Smooth muscle cell (in vitro differentiated cells): Measurements from ENCODE around the gene P2RX2. TPM values are rescaled to one million over a fixed set of nuclear protein-coding genes. Genes with fewer than 3 reads are reported as not detected.

ENCODE experiments used
- DNase-seq: peaks from one replicate; lab custom pipeline; 2025; ENCODE audit not compliant: unreplicated experiment; lab: John Stamatoyannopoulos, UW
- H2AFZ ChIP-seq: fragments of 200-600 bp; sonication (generic); 2 replicates; pipeline ENCODE4 v1.6.0; 2016; ENCODE audit warnings: antibody characterized with exemption, low read depth, mild to moderate bottlenecking
- H3F3A ChIP-seq: fragments of 200-600 bp; sonication (generic); 2 replicates; pipeline ENCODE4 v1.6.0; 2017; ENCODE audit warnings: antibody characterized with exemption, low read depth
- H3K27ac ChIP-seq: fragments of 200-600 bp; sonication (generic); 2 replicates; pipeline ENCODE4 v1.5.1; 2016; ENCODE audit warnings: low read depth, mild to moderate bottlenecking
- H3K27me3 ChIP-seq: fragments of 200-600 bp; sonication (generic); 2 replicates; pipeline ENCODE4 v1.6.1; 2016; ENCODE audit warnings: low read depth, mild to moderate bottlenecking
- H3K36me3 ChIP-seq: fragments of 200-600 bp; sonication (generic); 2 replicates; pipeline ENCODE4 v1.5.1; 2016; ENCODE audit warnings: low read depth
- H3K4me1 ChIP-seq: fragments of 200-600 bp; sonication (generic); 2 replicates; pipeline ENCODE4 v1.5.1; 2016; ENCODE audit warnings: low read depth
- H3K4me2 ChIP-seq: fragments of 200-600 bp; sonication (generic); 2 replicates; pipeline ENCODE4 v1.6.0; 2016; ENCODE audit warnings: mild to moderate bottlenecking
- H3K4me3 ChIP-seq: fragments of 200-600 bp; sonication (generic); 2 replicates; pipeline ENCODE4 v1.5.1; 2016; ENCODE audit warnings: mild to moderate bottlenecking
- H3K79me2 ChIP-seq: fragments of 200-600 bp; sonication (generic); 2 replicates; pipeline ENCODE4 v1.6.0; 2016; ENCODE audit warnings: low read depth, mild to moderate bottlenecking
- H3K9ac ChIP-seq: fragments of 200-600 bp; sonication (generic); 2 replicates; pipeline ENCODE4 v1.6.0; 2016; ENCODE audit warnings: low read depth
- H3K9me3 ChIP-seq: fragments of 200-600 bp; sonication (generic); replicated peaks from 2 replicates; pipeline ENCODE4 v1.5.1; 2016; ENCODE audit warnings: low read depth
- H4K20me1 ChIP-seq: fragments of 200-600 bp; sonication (generic); 2 replicates; pipeline ENCODE4 v1.6.0; 2016; ENCODE audit warnings: low read depth
- CTCF ChIP-seq: fragments of 200-600 bp; sonication (generic); IDR thresholded peaks from 2 replicates; pipeline ENCODE4 v1.5.1; 2017; ENCODE audit warnings: borderline replicate concordance, mild to moderate bottlenecking, antibody characterized with exemption; ENCODE audit not compliant: insufficient read depth, poor library complexity, severe bottlenecking
- WGBS: methylation state at CpG from one replicate; pipeline ENCODE4 v1.1.7; 2016; ENCODE audit warnings: low lambda C conversion rate; 5-methylcytosine and 5-hydroxymethylcytosine counted together
- polyA plus RNA-seq: library from polyadenylated mRNA; unstranded; fragments of >200 nt; fragmentation: Nextera tagmentation; extraction: Ambion mirVana; gene quantifications from 2 replicates; pipeline ENCODE4 v1.2.1, GENCODE V29; 2016
- total RNA-seq: library from RNA; depleted of rRNA; stranded (reverse); fragments of >200 nt; gene quantifications from 2 replicates; pipeline ENCODE4 v1.2.3, GENCODE V29; 2014

Gene P2RX2
- total and polyA plus RNA-seq, 2 experiments from 2014 or later: not detected

- H4K20me1 ChIP-seq: no peaks in the 10 kb centered on the region
- no peak for TF ChIP-seq CTCF
- H3K4me3 ChIP-seq: no peak overlapping the region
- H3K9me3 ChIP-seq: no peaks in the 10 kb centered on the region
- no peak overlapping the region for H3K27ac ChIP-seq
- H3K79me2 ChIP-seq: no peaks in the 10 kb centered on the region
- H3F3A ChIP-seq: no peaks in the 10 kb centered on the region
- no peak overlapping the region for H3K9ac ChIP-seq
- WGBS: 89% methylated on average over 31 of the region's 33 CpGs
- DNase-seq: no peak
- H3K4me2 ChIP-seq: no peak overlapping the region
- H3K27me3 ChIP-seq: peaks cover 49% of the 10 kb centered on the region
- H3K36me3 ChIP-seq: no peaks in the 10 kb centered on the region
- no peak overlapping the region for H2AFZ ChIP-seq
- H3K4me1 ChIP-seq: no peaks in the 10 kb centered on the region
These were observed 7.5 kb upstream of the P2RX2 start for GRCh38 chr12:132610866-132611602.

- peaks cover 51% of the 10 kb centered on the region for H3K27me3 ChIP-seq
- no peaks in the 10 kb centered on the region for H4K20me1 ChIP-seq
- no peaks in the 10 kb centered on the region for H3K9me3 ChIP-seq
- H3K36me3 ChIP-seq: no peaks in the 10 kb centered on the region
- no peaks in the 10 kb centered on the region for H3K79me2 ChIP-seq
- H2AFZ ChIP-seq: no peak overlapping the region
- DNase-seq: no peak
- WGBS: 92% methylated on average over 10 of the region's 10 CpGs
- no peak for TF ChIP-seq CTCF
- H3K4me2 ChIP-seq: no peak overlapping the region
- no peak overlapping the region for H3K27ac ChIP-seq
- no peak overlapping the region for H3K9ac ChIP-seq
- H3K4me1 ChIP-seq: no peaks in the 10 kb centered on the region
- H3K4me3 ChIP-seq: no peak overlapping the region
- H3F3A ChIP-seq: no peaks in the 10 kb centered on the region
These were observed 7.0 kb upstream of the P2RX2 start for GRCh38 chr12:132611620-132612019.

GRCh38 chr12:132614029-132614428, 4.5 kb upstream of the P2RX2 start:
- Histone ChIP-seq H3K36me3 (no peaks in the 10 kb centered on the region), H3K9me3 (peaks cover 6% of the 10 kb centered on the region), H3K4me1 (peaks cover 3% of the 10 kb centered on the region), H3K9ac (no peak overlapping the region), H3F3A (no peaks in the 10 kb centered on the region), H3K27ac (no peak overlapping the region), H4K20me1 (no peaks in the 10 kb centered on the region), H3K27me3 (peaks cover 60% of the 10 kb centered on the region), H3K4me2 (no peak overlapping the region), H2AFZ (no peak overlapping the region), H3K4me3 (no peak overlapping the region), H3K79me2 (no peaks in the 10 kb centered on the region)
- no peak for TF ChIP-seq CTCF
- DNase-seq: no peak
- 69% methylated on average over 5 of the region's 5 CpGs for WGBS
